Effector memory CD4-positive, alpha-beta T cell (primary cell): ENCODE data around the gene NIPSNAP2.

ENCODE experiments used
- DNase-seq, 3 donors: peaks; one replicate each; pipeline ENCODE4 v3.0.0-alpha.2; 2020
- H3K27ac ChIP-seq: 2 replicates; pipeline ENCODE4 v1.7.0; 2013; ENCODE audit warnings: mild to moderate bottlenecking, low read length, moderate library complexity; ENCODE audit not compliant: insufficient read depth, poor library complexity, severe bottlenecking
- H3K27me3 ChIP-seq: replicated peaks from 2 replicates; pipeline ENCODE4 v1.7.0; 2013; ENCODE audit warnings: mild to moderate bottlenecking, low read length; ENCODE audit not compliant: insufficient read depth, control insufficient read depth, poor library complexity, severe bottlenecking
- H3K36me3 ChIP-seq: 2 replicates; pipeline ENCODE4 v1.7.0; 2013; ENCODE audit warnings: mild to moderate bottlenecking, low read length, moderate library complexity; ENCODE audit not compliant: control insufficient read depth, insufficient read depth
- H3K4me1 ChIP-seq: 2 replicates; pipeline ENCODE4 v1.7.0; 2013; ENCODE audit warnings: low read length, mild to moderate bottlenecking; ENCODE audit not compliant: control insufficient read depth, insufficient read depth, poor library complexity, severe bottlenecking
- H3K4me3 ChIP-seq: 2 replicates; pipeline ENCODE4 v1.7.0; 2013; ENCODE audit warnings: low read length, low read depth, mild to moderate bottlenecking; ENCODE audit not compliant: insufficient read depth, poor library complexity, severe bottlenecking
- H3K9me3 ChIP-seq: 2 replicates; pipeline ENCODE4 v1.7.0; 2013; ENCODE audit warnings: mild to moderate bottlenecking, low read length, moderate library complexity; ENCODE audit not compliant: control insufficient read depth

Gene NIPSNAP2

DNA sequence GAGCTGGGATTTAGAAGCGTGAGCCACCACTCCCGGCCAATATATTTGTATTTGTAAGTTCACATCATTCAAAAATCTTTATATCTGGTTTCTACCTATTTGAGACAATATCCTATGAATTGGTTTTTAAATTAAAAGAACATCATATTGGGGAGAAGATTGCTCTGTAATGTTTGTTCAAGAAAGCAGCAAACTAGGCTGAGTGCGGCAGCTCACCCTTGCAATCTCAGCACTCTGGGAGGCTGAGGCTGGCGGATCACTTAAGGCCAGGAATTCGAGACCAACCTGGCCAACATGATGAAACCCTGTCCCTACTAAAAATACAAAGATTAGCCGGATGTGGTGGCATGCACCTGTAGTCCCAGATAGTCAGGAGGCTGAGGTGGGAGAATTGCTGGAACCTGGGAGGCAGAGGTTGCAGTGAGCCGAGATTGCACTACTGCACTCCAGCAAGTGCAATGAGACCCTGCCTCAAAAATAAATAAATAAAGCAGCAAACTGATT is 9.4 kb downstream of the NIPSNAP2 start:
- Histone ChIP-seq H3K36me3 (peaks cover 12% of the 10 kb centered on the region), H3K4me3 (no peak overlapping the region), H3K27ac (no peak overlapping the region), H3K4me1 (no peaks in the 10 kb centered on the region), H3K27me3 (no peaks in the 10 kb centered on the region), H3K9me3 (no peaks in the 10 kb centered on the region)
- DNase-seq: no peak

DNA sequence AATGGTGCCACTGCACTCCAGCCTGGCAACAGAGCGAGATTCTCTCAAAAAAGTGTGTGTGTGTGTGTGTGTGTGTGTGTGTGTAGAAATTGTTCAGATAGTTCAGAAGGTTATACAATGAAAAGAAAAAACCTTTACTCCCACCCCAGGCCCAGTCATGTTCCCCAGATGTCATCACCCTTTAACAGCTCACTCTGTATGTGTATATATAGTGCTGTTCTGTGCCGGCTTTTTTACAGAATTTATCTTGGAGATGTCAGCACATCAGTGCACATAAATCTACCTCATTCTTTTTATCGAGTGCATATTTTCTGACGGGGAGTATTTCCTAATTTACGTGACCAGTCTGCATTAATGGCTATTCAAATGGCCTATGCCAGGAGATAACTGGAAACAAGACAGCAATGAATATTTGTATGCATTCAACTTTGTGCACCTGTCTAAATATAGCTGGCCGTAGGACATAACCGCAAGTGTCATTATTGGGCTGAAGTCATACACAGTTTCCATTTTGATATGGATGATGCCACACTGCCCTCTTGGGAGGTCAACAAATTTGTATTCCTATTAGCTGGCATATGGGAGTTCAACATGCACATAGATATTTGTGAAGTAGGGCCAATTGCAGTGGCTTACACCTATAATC is 11.7 kb downstream of the NIPSNAP2 start:
- Histone ChIP-seq H3K36me3 (peaks cover 35% of the 10 kb centered on the region), H3K4me1 (no peaks in the 10 kb centered on the region), H3K27me3 (no peaks in the 10 kb centered on the region), H3K27ac (no peak overlapping the region), H3K4me3 (no peak overlapping the region), H3K9me3 (no peaks in the 10 kb centered on the region)
- no peak for DNase-seq

DNA sequence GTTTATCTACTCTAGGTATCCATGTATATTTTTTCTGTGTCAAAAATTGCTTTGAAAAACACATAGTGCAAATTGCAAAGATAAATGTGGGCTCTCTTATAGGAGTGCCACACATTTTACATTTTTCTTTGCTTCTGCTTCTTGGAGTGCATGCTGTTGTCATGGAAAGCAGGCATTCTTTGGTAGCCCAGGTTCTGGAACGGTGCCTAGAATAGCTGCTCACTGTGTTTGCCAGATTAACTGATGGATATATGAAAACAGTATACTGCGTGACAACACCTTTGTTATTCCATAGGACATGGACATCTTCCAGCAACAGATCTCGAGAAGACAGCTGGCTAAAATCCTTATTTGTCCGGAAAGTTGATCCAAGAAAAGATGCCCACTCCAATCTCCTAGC is 13.4 kb downstream of the NIPSNAP2 start:
- no peak overlapping the region for H3K27ac ChIP-seq
- H3K4me3 ChIP-seq: no peak overlapping the region
- no peaks in the 10 kb centered on the region for H3K27me3 ChIP-seq
- H3K4me1 ChIP-seq: no peaks in the 10 kb centered on the region
- H3K9me3 ChIP-seq: no peaks in the 10 kb centered on the region
- no peak for DNase-seq
- peaks cover 38% of the 10 kb centered on the region for H3K36me3 ChIP-seq

DNA sequence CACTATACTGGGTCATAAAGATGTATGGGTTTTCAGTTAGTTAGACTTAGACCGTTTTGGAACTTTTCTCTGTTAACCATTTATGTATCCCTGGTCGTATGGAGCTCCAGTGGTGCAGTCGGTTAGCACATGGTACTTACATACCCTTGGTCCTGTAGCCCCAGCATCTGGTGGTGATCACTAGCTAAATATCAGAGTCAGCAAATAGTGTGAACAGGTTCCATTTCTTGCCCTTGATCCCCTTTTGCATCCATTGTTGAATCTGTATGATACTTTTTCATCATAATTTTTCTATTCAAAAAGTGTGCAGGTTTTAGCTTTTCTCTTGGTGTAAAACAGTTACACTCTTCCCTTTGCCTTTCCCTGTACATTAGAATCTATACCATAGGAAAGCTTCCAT is 15.9 kb downstream of the NIPSNAP2 start:
- H3K4me3 ChIP-seq: no peak overlapping the region
- H3K27me3 ChIP-seq: no peaks in the 10 kb centered on the region
- H3K27ac ChIP-seq: no peak overlapping the region
- H3K36me3 ChIP-seq: peaks cover 63% of the 10 kb centered on the region
- H3K9me3 ChIP-seq: no peaks in the 10 kb centered on the region
- H3K4me1 ChIP-seq: no peaks in the 10 kb centered on the region
- no peak for DNase-seq

DNA sequence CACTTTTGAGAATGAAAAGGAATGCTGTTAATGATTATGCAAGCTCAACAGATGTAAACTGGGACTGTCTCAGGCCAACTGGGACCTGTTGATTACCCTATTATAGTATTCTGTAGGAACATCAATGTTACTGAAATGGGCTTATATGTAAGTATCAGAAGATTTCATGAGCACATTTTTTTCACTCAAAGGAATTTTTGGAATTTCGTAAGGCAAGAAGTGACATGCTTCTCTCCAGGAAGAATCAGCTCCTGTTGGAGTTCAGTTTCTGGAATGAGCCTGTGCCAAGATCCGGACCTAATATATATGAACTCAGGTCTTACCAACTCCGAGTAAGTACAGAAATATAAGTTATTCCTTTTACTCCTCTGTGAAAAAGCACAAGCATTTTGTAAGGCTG is 19.2 kb downstream of the NIPSNAP2 start:
- no peak overlapping the region for H3K4me3 ChIP-seq
- no peaks in the 10 kb centered on the region for H3K9me3 ChIP-seq
- H3K27me3 ChIP-seq: no peaks in the 10 kb centered on the region
- H3K36me3 ChIP-seq: peaks cover 58% of the 10 kb centered on the region
- DNase-seq: no peak
- no peak overlapping the region for H3K27ac ChIP-seq
- no peaks in the 10 kb centered on the region for H3K4me1 ChIP-seq

DNA sequence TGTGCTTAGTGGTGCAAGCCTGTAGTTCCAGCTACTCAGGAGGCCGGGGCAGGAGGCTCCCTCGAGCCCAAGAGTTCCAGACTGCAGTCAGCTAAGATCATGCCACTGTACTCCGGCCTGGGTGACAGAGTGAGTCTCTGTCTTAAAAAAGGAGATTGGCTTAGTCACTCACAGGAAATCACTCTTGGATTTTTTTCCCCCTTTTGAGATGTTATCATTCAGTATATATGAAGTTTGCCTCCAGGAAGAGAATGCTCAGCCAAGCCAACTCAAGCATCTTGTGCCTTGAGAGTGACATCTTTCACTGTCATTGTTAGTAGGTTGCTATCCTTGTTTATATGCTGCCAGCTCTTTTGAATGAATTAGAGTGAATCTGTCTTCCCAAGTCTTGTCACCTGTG is 28.0 kb downstream of the NIPSNAP2 start:
- peaks cover 20% of the 10 kb centered on the region for H3K36me3 ChIP-seq
- no peaks in the 10 kb centered on the region for H3K4me1 ChIP-seq
- no peak overlapping the region for H3K27ac ChIP-seq
- H3K27me3 ChIP-seq: no peaks in the 10 kb centered on the region
- H3K4me3 ChIP-seq: no peak overlapping the region
- H3K9me3 ChIP-seq: no peaks in the 10 kb centered on the region
- DNase-seq: no peak

DNA sequence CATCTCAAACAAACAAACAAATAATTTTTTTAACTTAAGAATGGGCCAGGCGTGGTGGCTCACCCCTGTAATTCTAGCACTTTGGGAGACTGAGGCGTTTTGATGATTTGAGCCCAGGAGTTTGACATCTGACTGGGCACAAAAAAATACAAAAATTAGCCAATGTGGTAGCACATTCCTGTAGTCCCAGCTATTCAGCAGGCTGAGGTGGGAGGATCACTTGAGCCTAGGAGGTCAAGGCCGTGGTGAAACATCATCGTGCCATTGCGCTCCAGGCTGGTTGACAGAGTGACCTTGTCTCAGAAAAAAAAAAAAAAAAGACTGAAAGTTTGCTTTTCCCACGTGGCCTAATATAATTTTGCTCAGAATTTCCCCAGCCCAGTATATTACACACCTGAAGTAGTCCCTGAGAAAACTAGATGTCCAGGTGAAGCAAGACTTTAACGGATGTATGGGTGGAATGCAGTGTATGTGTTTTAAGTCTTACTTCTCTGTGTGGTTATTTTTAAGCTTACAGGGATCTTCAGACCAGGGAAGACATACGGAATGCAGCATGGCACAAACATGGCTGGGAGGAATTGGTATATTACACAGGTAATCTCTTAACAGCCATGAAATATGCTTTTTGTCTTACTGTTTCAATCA is 32.6 kb downstream of the NIPSNAP2 start:
- H3K4me3 ChIP-seq: no peak overlapping the region
- H3K27me3 ChIP-seq: no peaks in the 10 kb centered on the region
- H3K36me3 ChIP-seq: peaks cover 28% of the 10 kb centered on the region
- DNase-seq: no peak
- H3K9me3 ChIP-seq: no peaks in the 10 kb centered on the region
- H3K4me1 ChIP-seq: no peaks in the 10 kb centered on the region
- no peak overlapping the region for H3K27ac ChIP-seq

DNA sequence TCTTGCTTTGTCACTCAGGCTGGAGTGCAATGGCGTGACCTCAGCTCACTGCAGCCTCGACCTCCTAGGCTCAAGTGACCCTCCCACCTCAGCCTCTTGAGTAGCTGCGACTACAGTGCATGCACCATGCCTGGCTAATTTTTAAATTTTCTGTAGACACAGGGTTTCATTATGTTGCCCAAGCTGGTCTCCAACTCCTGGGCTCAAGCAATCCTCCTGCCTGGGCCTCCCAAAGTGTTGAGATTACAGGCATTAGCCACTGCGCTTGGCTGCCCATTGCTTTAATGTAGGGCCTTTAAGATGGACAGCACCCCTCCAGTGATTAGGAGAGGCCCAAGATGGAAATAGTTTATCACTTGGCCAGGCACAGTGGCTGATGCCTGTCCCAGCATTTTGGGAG is 39.4 kb downstream of the NIPSNAP2 start:
- Histone ChIP-seq H3K27me3 (no peaks in the 10 kb centered on the region), H3K4me1 (no peaks in the 10 kb centered on the region), H3K27ac (no peak overlapping the region), H3K36me3 (peaks cover 4% of the 10 kb centered on the region), H3K9me3 (no peaks in the 10 kb centered on the region), H3K4me3 (no peak overlapping the region)
- DNase-seq: no peak

DNA sequence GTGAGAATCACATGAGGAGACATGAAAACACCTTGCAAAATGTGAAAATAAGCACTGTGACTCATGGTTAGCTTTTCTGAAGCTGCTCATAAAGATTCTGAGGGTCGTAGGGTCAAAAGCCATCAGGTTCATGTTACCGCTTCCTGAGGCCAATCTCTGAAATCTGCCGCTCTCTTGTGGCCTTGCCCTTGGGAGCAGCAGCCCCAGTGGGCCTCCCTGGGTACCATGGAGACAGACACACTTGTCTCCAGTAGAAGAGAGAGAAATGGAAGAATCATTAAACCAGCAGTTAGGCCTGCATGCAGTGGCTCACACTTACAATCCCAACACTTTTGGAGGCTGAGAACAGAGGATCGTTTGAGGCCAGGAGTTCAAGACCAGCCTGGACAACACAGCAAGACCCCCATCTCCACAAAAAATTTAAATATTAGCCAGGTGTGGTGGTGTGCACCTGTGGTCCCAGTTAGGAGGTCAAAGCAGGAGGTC is 42.8 kb downstream of the NIPSNAP2 start:
- Histone ChIP-seq H3K27ac (no peak overlapping the region), H3K4me1 (no peaks in the 10 kb centered on the region), H3K9me3 (no peaks in the 10 kb centered on the region), H3K36me3 (no peaks in the 10 kb centered on the region), H3K4me3 (no peak overlapping the region), H3K27me3 (no peaks in the 10 kb centered on the region)
- no peak for DNase-seq

DNA sequence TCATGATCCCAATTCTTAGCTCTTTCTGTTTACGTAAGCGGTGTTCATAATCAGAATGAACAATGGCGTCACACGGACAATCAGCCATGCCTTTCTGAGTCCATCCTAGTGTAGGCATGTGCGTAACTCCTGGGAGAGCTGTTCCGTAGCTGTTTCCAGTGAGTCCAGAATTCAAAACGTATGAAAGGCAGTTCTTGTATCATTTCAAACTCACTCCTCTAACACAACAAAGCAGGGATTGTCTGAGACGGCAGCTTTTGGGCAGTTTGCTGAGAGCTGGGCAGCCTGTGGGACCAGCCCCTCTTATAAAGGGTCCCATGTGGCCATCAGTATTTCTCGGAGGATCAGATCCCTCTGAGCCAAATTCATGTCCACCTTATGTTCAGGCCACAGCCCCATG is 43.5 kb downstream of the NIPSNAP2 start:
- Histone ChIP-seq H3K4me1 (no peaks in the 10 kb centered on the region), H3K27ac (no peak overlapping the region), H3K4me3 (no peak overlapping the region), H3K27me3 (no peaks in the 10 kb centered on the region), H3K36me3 (no peaks in the 10 kb centered on the region), H3K9me3 (no peaks in the 10 kb centered on the region)
- DNase-seq: no peak
